Measurements from ENCODE around the gene SLC2A13.

Gene SLC2A13

GRCh38 chr12:40105515-40106201 lies at the start of gene SLC2A13:
SLC2A13 (minus strand) TSS chr12:40106081; CDS start chr12:40105808, 273 bp downstream.
- no peak for DNase-seq (ENCODE audit: low read depth, low spot score)
- POLR2A ChIA-PET = interaction anchor here (0.5 to 0.9 kb wide), 3 partner anchors 94 to 738 kb away, joined by 3 to 5 read pairs (median 3); no protein-coding TSS in a partner anchor
- CTCF ChIA-PET = interaction anchor here (0.8 to 10.4 kb wide), 12 partner anchors 12 to 788 kb away, joined by 3 to 133 read pairs (median 4); partner anchors contain the start of gene ABCD2
- no peak for TF ChIP-seq CTCF (IDR thresholded peaks at IDR 0.05; ENCODE audit: insufficient read depth, low read length, missing control alignments)
- H3K4me3 ChIP-seq (ENCODE audit: low read depth, low read length) = peak within 1 kb of the TSS; percentile 83

- TF ChIP-seq CTCF (IDR thresholded peaks at IDR 0.05; ENCODE audit: insufficient read depth, low read length, missing control alignments) = no peak
- H3K4me3 ChIP-seq (ENCODE audit: low read depth, low read length) = no peak overlapping the region
- no peak for DNase-seq (ENCODE audit: low read depth, low spot score)
- ChIA-PET CTCF (interaction anchor here (1.3 kb wide), 1 partner anchor 159 kb away, joined by 4 read pairs; no protein-coding TSS in a partner anchor), POLR2A (no interaction called here)
Measured at GRCh38 chr12:40154381-40154780, 48.5 kb upstream of the SLC2A13 start.

- H3K4me3 ChIP-seq (ENCODE audit: low read depth, low read length) = no peak overlapping the region
- ChIA-PET POLR2A (no interaction called here), CTCF (interaction anchor here (0.7 to 1.3 kb wide), 3 partner anchors 48 to 767 kb away, joined by 3 to 4 read pairs (median 3); partner anchors contain the start of gene SLC2A13)
- no peak for TF ChIP-seq CTCF (IDR thresholded peaks at IDR 0.05; ENCODE audit: insufficient read depth, low read length, missing control alignments)
- DNase-seq (ENCODE audit: low read depth, low spot score) = no peak
Measured at GRCh38 chr12:40153432-40153831, 47.6 kb upstream of the SLC2A13 start.

GRCh38 chr12:40152783-40153383 lies 47.0 kb upstream of the SLC2A13 start:
- peak; percentile 64 for TF ChIP-seq CTCF (IDR thresholded peaks at IDR 0.05; ENCODE audit: insufficient read depth, low read length, missing control alignments)
- no peak overlapping the region for H3K4me3 ChIP-seq (ENCODE audit: low read depth, low read length)
- POLR2A ChIA-PET = no interaction called here
- DNase-seq (ENCODE audit: low read depth, low spot score) = no peak
- CTCF ChIA-PET = interaction anchor here (0.7 to 1.3 kb wide), 3 partner anchors 47 to 768 kb away, joined by 3 to 4 read pairs (median 3); partner anchors contain the start of gene SLC2A13

- ChIA-PET CTCF (no interaction called here), POLR2A (no interaction called here)
- no peak for DNase-seq (ENCODE audit: low read depth, low spot score)
- no peak for TF ChIP-seq CTCF (IDR thresholded peaks at IDR 0.05; ENCODE audit: insufficient read depth, low read length, missing control alignments)
- H3K4me3 ChIP-seq (ENCODE audit: low read depth, low read length) = no peak overlapping the region
Measured at GRCh38 chr12:40149673-40150260, 43.9 kb upstream of the SLC2A13 start.
